Activated T-cell treated with anti-CD3 and anti-CD28 coated beads, Interleukin-2, amount 50 U/mL, for 1 hour (primary cell): Measurements from ENCODE around the gene NKPD1.

Source experiments
- DNase-seq: peaks from one replicate; pipeline ENCODE4 v3.0.0-alpha.2; 2020

Gene NKPD1

GRCh38 chr19:45160870-45161737 lies at the start of gene NKPD1:
TSS of gene NKPD1 (minus strand) at chr19:45160982. CDS start at chr19:45160150, 832 bp downstream.
- DNase-seq: no peak

GRCh38 chr19:45206328-45206727 lies 45.5 kb upstream of the NKPD1 start:
- no peak for DNase-seq

- DNase-seq: no peak
These were observed 45.0 kb upstream of the NKPD1 start for GRCh38 chr19:45205810-45206209.

- no peak for DNase-seq
These were observed 41.9 kb upstream of the NKPD1 start for GRCh38 chr19:45202637-45203036.

- DNase-seq: no peak
These were observed 39.8 kb upstream of the NKPD1 start for GRCh38 chr19:45200568-45200967.

GRCh38 chr19:45195764-45196163 lies 35.0 kb upstream of the NKPD1 start:
- no peak for DNase-seq

GRCh38 chr19:45191375-45191774 lies 30.6 kb upstream of the NKPD1 start:
- no peak for DNase-seq

- no peak for DNase-seq
These were observed 29.2 kb upstream of the NKPD1 start for GRCh38 chr19:45189971-45190370.

GRCh38 chr19:45187421-45188100 lies 26.8 kb upstream of the NKPD1 start:
- DNase-seq: no peak

- no peak for DNase-seq
These were observed 25.9 kb upstream of the NKPD1 start for GRCh38 chr19:45186509-45187334.

- DNase-seq: no peak
These were observed 23.3 kb upstream of the NKPD1 start for GRCh38 chr19:45184115-45184514.

- no peak for DNase-seq
These were observed 22.0 kb upstream of the NKPD1 start for GRCh38 chr19:45182758-45183157.

GRCh38 chr19:45180936-45181335 lies 20.2 kb upstream of the NKPD1 start:
- no peak for DNase-seq

GRCh38 chr19:45179892-45180370 lies 19.1 kb upstream of the NKPD1 start:
- no peak for DNase-seq

- DNase-seq: peak; percentile 50
These were observed 18.5 kb upstream of the NKPD1 start for GRCh38 chr19:45179072-45179891.

- peak; percentile 99 for DNase-seq
These were observed 17.7 kb upstream of the NKPD1 start, which contains the start of gene BLOC1S3 for GRCh38 chr19:45178262-45179071. TSS of gene BLOC1S3 (plus strand) at chr19:45178784. CDS start at chr19:45179297, 513 bp downstream.

GRCh38 chr19:45177817-45178261 lies 17.1 kb upstream of the NKPD1 start, which contains the start of gene TRAPPC6A:
TSS of gene TRAPPC6A (minus strand) at chr19:45178237. CDS start at chr19:45178218, 19 bp downstream.
- no peak for DNase-seq

- DNase-seq: no peak
These were observed 14.9 kb upstream of the NKPD1 start for GRCh38 chr19:45175515-45176345.

- DNase-seq: no peak
These were observed 13.0 kb upstream of the NKPD1 start for GRCh38 chr19:45173816-45174215.

GRCh38 chr19:45172611-45173208 lies 11.9 kb upstream of the NKPD1 start:
- DNase-seq: no peak
